Thoracic aorta (tissue), 2 donors: Measurements from ENCODE around the gene CCT6B. TPM values are rescaled to one million over a fixed set of nuclear protein-coding genes. Genes with fewer than 3 reads are reported as not detected.
A peak's percentile ranks its signal among the peaks of the same experiment; 100 is the strongest.
"Not testable (repeated sequence)": the region's sequence is repeated elsewhere in the genome, so short reads cannot be mapped to it uniquely, and the experiment has no call there.

ENCODE experiments used
- ATAC-seq: fragments of 150-250 bp; one replicate; pipeline ENCODE4 v1.8.0; 2017; ENCODE audit warnings: low read depth; ENCODE audit not compliant: insufficient number of reproducible peaks, low FRiP score
- DNase-seq: peaks from one replicate; pipeline ENCODE4 v3.0.0-alpha.2; 2020; ENCODE audit warnings: low spot score
- H3K27ac ChIP-seq, 2 donors: fragments of 200-600 bp; sonication (generic); 1 replicate in 1 of 2; 2 replicates in 1 of 2; pipeline ENCODE4 v1.5.1; 2016; ENCODE audit warnings: mild to moderate bottlenecking in 2 of 2, moderate library complexity in 2 of 2
- H3K27me3 ChIP-seq: fragments of 200-600 bp; sonication (generic); replicated peaks from 2 replicates; pipeline ENCODE4 v1.6.0; 2016; ENCODE audit warnings: mild to moderate bottlenecking; ENCODE audit not compliant: insufficient read depth
- H3K36me3 ChIP-seq: fragments of 200-600 bp; sonication (generic); one replicate; pipeline ENCODE4 v1.5.1; 2016
- H3K4me1 ChIP-seq, 2 donors: fragments of 200-600 bp; sonication (generic); 1 replicate in 1 of 2; 2 replicates in 1 of 2; pipeline versions ENCODE4 v1.5.1 to v1.6.0; 2016; ENCODE audit warnings: low read depth in 2 of 2, mild to moderate bottlenecking in 1 of 2; ENCODE audit not compliant: control insufficient read depth in 1 of 2
- H3K4me3 ChIP-seq: fragments of 200-600 bp; sonication (generic); 2 replicates; pipeline ENCODE4 v1.5.1; 2016; ENCODE audit warnings: mild to moderate bottlenecking
- H3K9me3 ChIP-seq: fragments of 200-600 bp; sonication (generic); 2 replicates; pipeline ENCODE4 v1.5.1; 2016
- total RNA-seq, 2 donors: library from RNA; depleted of rRNA; stranded (reverse); fragments of >200 nt; gene quantifications; one replicate each; pipeline versions ENCODE4 v1.1.0 to v1.2.3, GENCODE V29; 2016
- TF ChIP-seq, protein P1 (sequence below): fragments of 200-600 bp; sonication (generic); IDR thresholded peaks from one replicate; pipeline ENCODE4 v1.5.1; 2019; ENCODE audit warnings: antibody characterized with exemption

The CCT6B gene
- total RNA-seq, 2 donors from 2014 or later = 1.1 to 4.9 TPM

DNA sequence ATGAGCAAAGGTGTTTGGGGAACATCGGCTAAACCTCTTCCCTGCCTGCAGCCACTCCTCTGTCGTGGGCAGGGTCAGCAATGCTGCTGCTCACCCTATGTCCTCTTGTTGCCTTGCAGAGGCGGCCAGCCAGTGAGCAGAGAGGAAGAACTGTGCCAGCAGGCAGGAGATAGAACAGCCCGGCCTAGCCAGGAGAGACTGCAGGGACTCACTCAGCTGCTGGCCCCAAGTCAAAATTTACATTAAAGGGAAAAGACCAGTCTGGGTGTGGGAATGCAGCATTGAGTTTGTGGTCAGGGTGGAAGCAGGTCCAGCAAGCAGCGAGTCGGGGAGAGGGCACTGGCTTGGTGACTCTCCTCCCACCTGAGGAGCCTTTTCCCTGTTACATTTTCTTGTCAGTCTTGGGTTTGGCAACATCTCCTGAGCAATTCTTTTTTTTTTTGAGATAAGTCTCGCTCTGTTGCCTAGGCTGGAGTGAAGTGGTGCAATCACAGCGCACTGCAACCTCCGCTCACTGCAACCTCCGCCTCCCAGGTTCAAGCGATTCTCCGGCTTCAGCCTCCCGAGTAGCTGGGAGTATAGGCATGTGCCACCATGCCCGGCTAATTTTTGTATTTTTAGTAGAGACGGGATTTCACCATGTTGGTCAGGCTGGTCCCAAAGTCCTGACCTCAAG is 41.8 kb upstream of the CCT6B start:
- H3K9me3 ChIP-seq = no peaks in the 10 kb centered on the region
- H3K36me3 ChIP-seq = peaks cover 25% of the 10 kb centered on the region
- H3K4me1 ChIP-seq = peaks cover 0 to 3% of the 10 kb centered on the region in 2 donors
- TF ChIP-seq, protein P1, sequence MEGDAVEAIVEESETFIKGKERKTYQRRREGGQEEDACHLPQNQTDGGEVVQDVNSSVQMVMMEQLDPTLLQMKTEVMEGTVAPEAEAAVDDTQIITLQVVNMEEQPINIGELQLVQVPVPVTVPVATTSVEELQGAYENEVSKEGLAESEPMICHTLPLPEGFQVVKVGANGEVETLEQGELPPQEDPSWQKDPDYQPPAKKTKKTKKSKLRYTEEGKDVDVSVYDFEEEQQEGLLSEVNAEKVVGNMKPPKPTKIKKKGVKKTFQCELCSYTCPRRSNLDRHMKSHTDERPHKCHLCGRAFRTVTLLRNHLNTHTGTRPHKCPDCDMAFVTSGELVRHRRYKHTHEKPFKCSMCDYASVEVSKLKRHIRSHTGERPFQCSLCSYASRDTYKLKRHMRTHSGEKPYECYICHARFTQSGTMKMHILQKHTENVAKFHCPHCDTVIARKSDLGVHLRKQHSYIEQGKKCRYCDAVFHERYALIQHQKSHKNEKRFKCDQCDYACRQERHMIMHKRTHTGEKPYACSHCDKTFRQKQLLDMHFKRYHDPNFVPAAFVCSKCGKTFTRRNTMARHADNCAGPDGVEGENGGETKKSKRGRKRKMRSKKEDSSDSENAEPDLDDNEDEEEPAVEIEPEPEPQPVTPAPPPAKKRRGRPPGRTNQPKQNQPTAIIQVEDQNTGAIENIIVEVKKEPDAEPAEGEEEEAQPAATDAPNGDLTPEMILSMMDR = no peak
- H3K27me3 ChIP-seq = no peaks in the 10 kb centered on the region
- DNase-seq = no peak
- no peak for ATAC-seq
- no peak overlapping the region for H3K4me3 ChIP-seq
- no peak overlapping the region for H3K27ac ChIP-seq

DNA sequence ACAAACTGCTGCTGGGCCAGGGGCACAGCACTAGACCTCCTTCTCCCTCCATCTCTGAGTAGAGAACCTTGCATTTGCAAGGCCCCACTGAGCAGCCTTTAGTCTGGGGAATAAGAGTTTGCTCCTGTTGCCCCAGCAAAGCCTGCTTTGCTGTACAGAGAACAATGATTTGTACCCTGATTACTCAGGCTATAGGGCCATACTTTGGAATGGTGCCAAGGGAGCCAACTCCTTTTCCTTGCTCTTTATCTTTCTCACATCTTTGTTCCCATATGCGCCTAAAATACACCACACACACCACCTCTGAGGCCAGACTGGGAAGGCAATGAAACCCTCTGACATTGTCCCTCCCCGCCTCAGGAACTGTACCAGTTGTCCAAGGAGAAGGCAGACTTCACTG is 40.3 kb upstream of the CCT6B start:
- Histone ChIP-seq H3K36me3 (peaks cover 17% of the 10 kb centered on the region), H3K27me3 (no peaks in the 10 kb centered on the region), H3K9me3 (no peaks in the 10 kb centered on the region), H3K4me1 (peaks cover 6 to 17% of the 10 kb centered on the region in 2 donors), H3K27ac (no peak overlapping the region), H3K4me3 (no peak overlapping the region)
- no peak for DNase-seq
- no peak for ATAC-seq
- TF ChIP-seq, protein P1 = no peak

DNA sequence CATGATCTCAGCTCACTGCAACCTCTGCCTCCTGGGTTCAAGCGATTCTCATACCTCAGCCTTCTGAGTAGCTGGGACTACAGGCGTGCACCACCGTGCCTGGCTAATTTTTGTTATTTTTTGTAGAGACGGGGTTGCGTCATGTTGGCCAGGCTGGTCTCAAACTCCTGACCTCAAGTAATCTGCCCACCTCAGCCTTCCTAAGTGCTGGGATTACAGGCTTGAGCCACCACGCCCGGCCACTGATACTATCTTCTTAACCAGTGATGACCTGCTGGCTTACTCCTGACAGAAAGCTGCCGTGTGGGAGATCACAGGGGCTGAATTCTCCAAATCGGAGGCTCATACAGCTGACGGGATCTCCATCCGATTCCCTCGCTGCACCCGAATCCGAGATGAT is 39.7 kb upstream of the CCT6B start:
- H3K9me3 ChIP-seq, DNase-seq, H3K4me3 ChIP-seq, H3K27me3 ChIP-seq, H3K27ac ChIP-seq, ATAC-seq: not testable (repeated sequence)
- peaks cover 18% of the 10 kb centered on the region for H3K36me3 ChIP-seq
- peaks cover 6 to 17% of the 10 kb centered on the region in 2 donors for H3K4me1 ChIP-seq

DNA sequence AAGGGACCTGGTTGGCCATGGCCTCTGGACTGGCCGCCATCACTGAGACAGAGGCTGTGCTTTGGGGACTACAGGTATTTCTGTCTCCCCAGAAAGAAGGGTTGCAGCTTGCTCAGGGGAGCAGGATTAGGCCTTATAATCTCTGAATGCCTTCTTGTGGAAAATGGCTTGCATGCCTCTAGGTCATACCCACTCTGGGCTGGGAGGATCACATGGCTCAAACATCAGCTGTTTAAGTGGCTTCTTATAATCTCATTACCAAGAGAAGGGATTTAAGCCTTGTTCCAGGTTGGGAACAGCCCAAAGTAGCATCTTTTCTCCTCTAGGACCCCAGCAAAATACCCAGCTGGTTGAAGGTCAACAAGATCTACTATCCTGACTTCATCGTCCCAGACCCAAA is 38.2 kb upstream of the CCT6B start:
- Histone ChIP-seq H3K4me1 (peaks cover 6 to 17% of the 10 kb centered on the region in 2 donors), H3K4me3 (no peak overlapping the region), H3K36me3 (peaks cover 17% of the 10 kb centered on the region), H3K27ac (no peak overlapping the region), H3K27me3 (no peaks in the 10 kb centered on the region), H3K9me3 (no peaks in the 10 kb centered on the region)
- ATAC-seq = no peak
- no peak for DNase-seq
- TF ChIP-seq, protein P1 = no peak

DNA sequence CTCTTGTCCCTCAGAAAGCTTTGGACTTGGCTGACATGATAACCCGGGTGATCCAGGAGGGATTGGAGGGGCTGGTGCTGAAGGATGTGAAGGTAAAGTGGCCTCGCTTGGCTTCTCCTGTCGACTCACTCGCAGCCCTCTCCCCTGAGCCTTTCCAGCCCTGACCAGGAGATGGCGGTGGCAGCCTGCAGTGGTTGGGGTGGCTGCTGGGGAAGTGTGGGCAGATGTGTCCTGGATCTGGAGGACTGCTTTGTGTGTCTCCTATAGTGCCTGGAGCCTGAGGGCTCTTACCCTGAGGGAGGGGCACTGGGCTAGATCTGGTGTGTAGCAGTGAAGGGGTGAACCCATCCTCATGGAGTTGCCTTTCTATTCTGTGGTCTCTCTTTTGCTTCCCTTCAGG is 36.9 kb upstream of the CCT6B start:
- DNase-seq (peak; percentile 17), ATAC-seq (no peak)
- H3K36me3 ChIP-seq = peaks cover 27% of the 10 kb centered on the region
- H3K27me3 ChIP-seq = no peaks in the 10 kb centered on the region
- peaks cover 6 to 17% of the 10 kb centered on the region in 2 donors for H3K4me1 ChIP-seq
- peak overlapping the region; percentile 71 to 72 for H3K27ac ChIP-seq
- no peak overlapping the region for H3K4me3 ChIP-seq
- H3K9me3 ChIP-seq = no peaks in the 10 kb centered on the region
- TF ChIP-seq, protein P1 = peak; percentile 25

DNA sequence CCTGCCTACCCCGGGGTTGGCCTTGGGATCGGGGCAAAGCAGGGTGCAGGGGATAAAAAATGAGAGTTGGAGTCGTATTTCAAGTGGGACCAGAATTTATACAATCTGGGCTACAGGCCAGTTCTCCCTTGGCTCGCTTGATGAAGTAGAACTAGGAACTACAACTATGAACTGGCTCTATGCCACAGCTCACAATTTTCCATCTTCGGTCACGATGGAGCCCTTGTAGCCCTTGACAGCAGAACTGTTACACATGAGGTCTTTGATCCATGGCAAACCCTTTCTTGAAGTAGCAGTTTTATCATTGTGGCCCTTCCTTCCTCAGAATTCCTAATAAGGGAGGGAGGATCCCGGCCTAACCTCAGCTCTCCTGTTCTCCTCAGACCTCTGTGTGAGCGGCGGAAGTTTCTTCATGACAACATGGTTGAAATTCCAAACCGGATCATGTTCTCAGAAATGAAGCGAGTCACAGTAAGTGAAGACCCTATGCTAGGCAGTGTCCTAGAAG is 36.1 kb upstream of the CCT6B start:
- peaks cover 34% of the 10 kb centered on the region for H3K36me3 ChIP-seq
- H3K4me1 ChIP-seq = peaks cover 6 to 17% of the 10 kb centered on the region in 2 donors
- peak overlapping the region; percentile 71 to 72 for H3K27ac ChIP-seq
- no peak overlapping the region for H3K4me3 ChIP-seq
- TF ChIP-seq, protein P1 = no peak
- H3K27me3 ChIP-seq = no peaks in the 10 kb centered on the region
- peak; percentile 75 for ATAC-seq
- no peaks in the 10 kb centered on the region for H3K9me3 ChIP-seq
- DNase-seq = no peak
